NCI-H526 treated with DMSO at 0.1 percent for 48 hours (cell line): ENCODE data around the gene S1PR5.

Experiments
- DNase-seq: peaks from one replicate; lab custom pipeline; 2025; lab: John Stamatoyannopoulos, UW

Gene S1PR5

GRCh38 chr19:10467104-10467706, 50.0 kb downstream of the S1PR5 start:
- no peak for DNase-seq

- no peak for DNase-seq
These were observed 52.8 kb downstream of the S1PR5 start for GRCh38 chr19:10464456-10464855.
